Tibial artery (tissue), 4 donors: ENCODE data around the gene SOWAHC.

Source experiments
- DNase-seq, 2 donors: peaks; one replicate each; pipeline ENCODE4 v3.0.0-alpha.2; 2019
- H3K27ac ChIP-seq, 2 donors: fragments of 200-600 bp; sonication (generic) in 1 of 2; 1 replicate in 1 of 2; 2 replicates in 1 of 2; pipeline ENCODE4 v1.5.1; 2018 to 2019; ENCODE audit warnings: mild to moderate bottlenecking in 1 of 2
- H3K27me3 ChIP-seq, 2 donors: fragments of 200-600 bp; sonication (generic) in 1 of 2; one replicate each; pipeline versions ENCODE4 v1.5.1 to v1.6.0; 2016 to 2019
- H3K36me3 ChIP-seq, 3 donors: fragments of 200-600 bp; sonication (generic) in 2 of 3; one replicate each; pipeline ENCODE4 v1.5.1; 2016 to 2019; ENCODE audit warnings: mild to moderate bottlenecking in 2 of 3
- H3K4me1 ChIP-seq, 4 donors: fragments of 200-600 bp; sonication (generic) in 2 of 4; 1 replicate in 3 of 4; 2 replicates in 1 of 4; pipeline ENCODE4 v1.5.1; 2016 to 2019
- H3K4me3 ChIP-seq, 2 donors: fragments of 200-600 bp; sonication (generic) in 1 of 2; 1 replicate in 1 of 2; 2 replicates in 1 of 2; pipeline ENCODE4 v1.5.1; 2018 to 2019; ENCODE audit warnings: mild to moderate bottlenecking in 2 of 2
- H3K9me3 ChIP-seq, 3 donors: fragments of 200-600 bp; sonication (generic) in 1 of 3; one replicate each; pipeline ENCODE4 v1.5.1; 2016 to 2019
- intact Hi-C: fragments of 100-400 bp; cut with DNase I; formaldehyde crosslinking; loops from one replicate; pipeline ENCODE4 v1.15.0; 2023; ENCODE audit warnings: low total_unique reads
- TF ChIP-seq, protein P1 (sequence below), 2 experiments: fragments of 200-600 bp in 1 of 2; fragments of 450-650 bp in 1 of 2; IDR thresholded peaks; one replicate each; pipeline ENCODE4 v1.5.1; 2017 to 2019; ENCODE audit warnings: antibody characterized with exemption in 2 of 2, mild to moderate bottlenecking in 1 of 2, moderate library complexity in 1 of 2

Gene SOWAHC

DNA sequence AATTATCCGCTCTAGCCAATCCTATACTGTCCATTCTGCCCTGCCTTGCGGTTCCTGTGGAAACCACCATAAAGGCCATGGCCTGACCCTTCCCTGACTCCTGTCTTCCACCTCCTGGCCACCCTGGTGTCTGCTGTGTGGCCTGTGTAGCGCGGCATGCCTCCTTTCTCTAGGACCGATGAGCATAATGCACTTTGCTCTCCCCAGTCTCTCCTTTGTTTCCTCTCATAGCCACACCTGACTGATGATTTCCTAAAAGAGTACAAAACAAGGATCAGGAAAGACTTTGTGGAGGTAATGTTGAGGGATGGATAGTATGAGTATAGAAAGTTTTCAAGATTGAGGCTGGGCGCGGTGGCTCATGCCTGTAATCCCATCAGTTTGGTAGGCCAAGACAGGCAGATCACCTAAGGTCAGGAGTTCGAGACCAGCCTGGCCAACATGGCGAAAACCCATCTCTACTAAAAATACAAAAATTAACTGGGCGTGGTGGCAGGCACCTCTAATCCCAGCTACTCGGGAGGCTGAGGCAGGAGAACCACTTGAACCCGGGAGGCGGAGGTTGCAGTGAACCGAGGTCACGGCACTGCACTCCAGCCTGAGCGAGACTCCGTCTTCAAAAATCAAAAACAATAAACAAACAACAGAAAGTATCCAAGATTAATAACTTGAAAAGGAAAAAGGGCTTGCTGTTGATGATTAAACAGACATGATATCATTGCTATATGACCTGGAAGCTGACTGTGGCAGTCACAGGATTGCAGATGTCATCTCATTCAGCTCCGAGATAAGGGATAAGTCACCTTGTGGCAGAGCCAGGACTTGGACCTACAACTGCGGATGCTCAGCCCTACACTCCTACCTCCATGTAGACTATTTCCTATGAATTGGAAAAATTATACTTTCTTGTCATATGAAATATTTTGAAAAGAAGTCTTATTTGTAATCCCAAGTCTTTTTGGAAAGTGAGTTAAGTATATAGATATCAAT is 16.6 kb downstream of the SOWAHC start:
- Histone ChIP-seq H3K27me3 (no peaks in the 10 kb centered on the region), H3K4me1 (no peaks in the 10 kb centered on the region), H3K4me3 (no peak overlapping the region), H3K27ac (no peak overlapping the region), H3K9me3 (no peaks in the 10 kb centered on the region), H3K36me3 (no peaks in the 10 kb centered on the region)
- no peak for DNase-seq
- TF ChIP-seq, protein P1, sequence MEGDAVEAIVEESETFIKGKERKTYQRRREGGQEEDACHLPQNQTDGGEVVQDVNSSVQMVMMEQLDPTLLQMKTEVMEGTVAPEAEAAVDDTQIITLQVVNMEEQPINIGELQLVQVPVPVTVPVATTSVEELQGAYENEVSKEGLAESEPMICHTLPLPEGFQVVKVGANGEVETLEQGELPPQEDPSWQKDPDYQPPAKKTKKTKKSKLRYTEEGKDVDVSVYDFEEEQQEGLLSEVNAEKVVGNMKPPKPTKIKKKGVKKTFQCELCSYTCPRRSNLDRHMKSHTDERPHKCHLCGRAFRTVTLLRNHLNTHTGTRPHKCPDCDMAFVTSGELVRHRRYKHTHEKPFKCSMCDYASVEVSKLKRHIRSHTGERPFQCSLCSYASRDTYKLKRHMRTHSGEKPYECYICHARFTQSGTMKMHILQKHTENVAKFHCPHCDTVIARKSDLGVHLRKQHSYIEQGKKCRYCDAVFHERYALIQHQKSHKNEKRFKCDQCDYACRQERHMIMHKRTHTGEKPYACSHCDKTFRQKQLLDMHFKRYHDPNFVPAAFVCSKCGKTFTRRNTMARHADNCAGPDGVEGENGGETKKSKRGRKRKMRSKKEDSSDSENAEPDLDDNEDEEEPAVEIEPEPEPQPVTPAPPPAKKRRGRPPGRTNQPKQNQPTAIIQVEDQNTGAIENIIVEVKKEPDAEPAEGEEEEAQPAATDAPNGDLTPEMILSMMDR (IDR thresholded peaks at IDR 0.05), result no peak
- intact Hi-C loops, result no loop called here

- Histone ChIP-seq H3K27ac (no peak overlapping the region), H3K27me3 (no peaks in the 10 kb centered on the region), H3K36me3 (no peaks in the 10 kb centered on the region), H3K4me1 (no peaks in the 10 kb centered on the region), H3K4me3 (no peak overlapping the region), H3K9me3 (no peaks in the 10 kb centered on the region)
- TF ChIP-seq, protein P1 (IDR thresholded peaks at IDR 0.05), result no peak
- DNase-seq, result no peak
- intact Hi-C loops, result loop anchor here (2.0 kb wide), 1 partner anchor 23 kb away; no protein-coding TSS in a partner anchor
These were observed 17.6 kb downstream of the SOWAHC start for GRCh38 chr2:109631741-109632140.

DNA sequence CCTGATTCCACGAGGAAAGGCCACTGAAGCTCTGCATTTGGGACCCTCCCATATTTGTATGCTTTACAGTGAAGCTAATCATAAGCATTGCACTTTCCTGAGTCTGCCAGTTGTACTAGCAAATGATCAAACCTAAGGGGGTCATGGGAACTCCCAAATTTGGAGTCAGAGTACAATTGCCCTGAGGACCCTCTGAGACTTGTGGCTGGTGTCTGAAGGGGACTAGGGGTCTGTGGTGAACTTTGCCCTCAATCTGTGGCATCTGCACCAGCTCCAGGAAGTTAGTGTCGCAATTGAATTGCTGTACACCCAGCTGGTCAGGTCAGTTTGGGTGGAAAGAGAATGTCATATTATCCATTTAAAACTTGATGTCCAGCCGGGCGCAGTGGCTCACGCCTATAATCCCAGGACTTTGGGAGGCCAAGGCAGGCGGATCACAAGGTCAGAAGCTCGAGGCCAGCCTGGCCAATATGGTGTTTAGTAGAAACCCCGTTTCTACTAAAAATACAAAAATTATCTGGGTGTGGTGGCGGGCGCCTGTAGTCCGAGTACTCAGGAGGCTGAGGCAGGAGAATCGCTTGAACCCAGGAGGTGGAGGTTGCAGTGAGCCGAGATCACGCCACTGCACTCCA is 18.1 kb downstream of the SOWAHC start:
- intact Hi-C loops, result loop anchor here (2.0 kb wide), 1 partner anchor 23 kb away; no protein-coding TSS in a partner anchor
- no peaks in the 10 kb centered on the region for H3K4me1 ChIP-seq
- TF ChIP-seq, protein P1 (IDR thresholded peaks at IDR 0.05), result no peak
- H3K27ac ChIP-seq, result no peak overlapping the region
- no peaks in the 10 kb centered on the region for H3K36me3 ChIP-seq
- H3K9me3 ChIP-seq, result no peaks in the 10 kb centered on the region
- H3K27me3 ChIP-seq, result no peaks in the 10 kb centered on the region
- H3K4me3 ChIP-seq, result no peak overlapping the region
- no peak for DNase-seq

- no peaks in the 10 kb centered on the region for H3K9me3 ChIP-seq
- H3K4me3 ChIP-seq, result no peak overlapping the region
- no peak for DNase-seq
These were observed 19.3 kb downstream of the SOWAHC start for GRCh38 chr2:109633284-109633961.

More at GRCh38 chr2:109633284-109633961, 19.3 kb downstream of the SOWAHC start:
- no peak overlapping the region for H3K27ac ChIP-seq
- no peaks in the 10 kb centered on the region for H3K27me3 ChIP-seq
- H3K4me1 ChIP-seq, result no peaks in the 10 kb centered on the region
- H3K36me3 ChIP-seq, result no peaks in the 10 kb centered on the region
- intact Hi-C loops, result loop anchor here (2.0 kb wide), 1 partner anchor 21 kb away; no protein-coding TSS in a partner anchor
- TF ChIP-seq, protein P1 (IDR thresholded peaks at IDR 0.05), result no peak
